ENCODE results near the gene SULT2B1. TPM values are rescaled to one million over a fixed set of nuclear protein-coding genes. Genes with fewer than 3 reads are reported as not detected.

Gene SULT2B1
- total RNA-seq, 2 donors from 2014 or later: 0.87 to 0.89 TPM

DNA sequence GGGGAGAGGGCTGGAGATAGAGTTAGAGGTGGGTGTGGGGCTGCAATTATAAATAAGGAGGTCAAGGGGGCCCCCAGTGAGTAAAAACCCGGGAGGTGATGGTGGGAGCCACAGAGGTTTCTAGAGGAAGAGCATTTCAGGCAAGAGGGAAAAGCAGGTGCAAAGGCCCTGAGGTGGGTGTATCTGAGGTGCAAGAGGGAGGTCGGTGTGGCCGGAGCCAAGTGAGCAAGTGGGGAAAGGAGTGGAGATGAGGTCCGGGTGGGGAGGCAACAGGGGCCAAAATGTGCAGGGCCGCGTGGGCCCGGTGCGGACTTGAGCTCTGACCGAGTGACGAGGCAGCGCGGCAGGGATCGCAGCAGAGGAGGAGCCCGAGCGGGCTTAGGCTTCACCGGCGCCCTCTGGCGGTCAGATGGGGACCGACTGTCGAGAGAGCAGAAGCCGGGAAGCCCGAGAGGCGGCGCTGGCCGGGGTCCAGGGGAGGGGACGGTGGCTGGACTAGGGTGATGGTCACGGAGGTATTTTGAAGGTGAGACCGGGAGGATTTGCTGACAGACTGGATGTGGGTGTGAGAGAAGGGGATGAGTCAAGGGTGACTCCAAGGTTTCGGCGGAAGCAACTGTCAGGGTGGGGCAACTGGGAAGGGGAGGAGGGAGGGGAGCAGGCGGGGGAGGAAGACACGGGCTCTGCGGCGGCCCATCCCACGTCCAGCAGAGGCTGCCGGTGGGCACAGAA is 36.9 kb downstream of the SULT2B1 start:
- DNase-seq (peak; percentile 89 to 97), ATAC-seq (peak; percentile 84)
- intact Hi-C loops (cut with DNase I, micrococcal nuclease): no loop called here

DNA sequence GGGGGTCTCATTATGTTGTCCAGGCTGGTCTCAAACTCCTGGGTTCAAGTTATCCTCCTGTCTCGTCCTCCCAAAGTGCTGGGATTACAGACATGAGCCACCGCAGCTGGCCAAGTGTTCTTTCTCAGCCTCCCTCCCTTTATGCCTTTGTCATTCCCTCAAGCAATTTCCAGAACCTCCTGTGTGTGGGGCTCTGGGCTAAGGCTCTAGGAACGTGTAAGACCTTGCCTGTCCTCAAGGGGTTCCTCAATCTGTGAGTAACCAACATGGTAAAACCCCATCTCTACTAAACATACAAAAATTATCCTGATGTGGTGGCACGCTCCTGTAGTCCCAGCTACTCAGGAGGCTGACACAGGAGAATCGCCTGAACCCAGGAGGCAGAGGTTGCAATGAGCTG is 39.0 kb downstream of the SULT2B1 start:
- ATAC-seq (no peak), DNase-seq (no peak)
- intact Hi-C loops (cut with DNase I, micrococcal nuclease): no loop called here

DNA sequence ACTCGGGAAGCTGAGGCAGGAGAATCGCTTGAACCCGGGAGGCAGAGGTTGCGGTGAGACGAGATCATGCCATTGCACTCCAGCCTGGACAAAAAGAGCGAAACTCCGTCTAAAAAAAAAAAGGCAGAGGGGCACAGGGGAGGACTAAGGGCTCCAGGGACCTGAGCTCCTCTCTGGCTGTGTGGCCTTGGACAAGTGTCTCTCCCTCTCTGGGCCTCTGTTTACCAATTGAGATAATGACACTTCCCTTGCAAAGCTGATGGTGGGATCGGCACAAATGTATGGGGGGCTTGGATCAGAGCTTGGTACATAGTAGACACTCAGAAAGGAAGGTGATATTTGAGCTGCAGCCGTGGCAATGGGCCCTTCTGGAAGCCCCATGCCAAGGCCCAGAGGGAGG is 43.2 kb downstream of the SULT2B1 start:
- ATAC-seq (no peak), DNase-seq (no peak)
- intact Hi-C loops (cut with DNase I, micrococcal nuclease): no loop called here

DNA sequence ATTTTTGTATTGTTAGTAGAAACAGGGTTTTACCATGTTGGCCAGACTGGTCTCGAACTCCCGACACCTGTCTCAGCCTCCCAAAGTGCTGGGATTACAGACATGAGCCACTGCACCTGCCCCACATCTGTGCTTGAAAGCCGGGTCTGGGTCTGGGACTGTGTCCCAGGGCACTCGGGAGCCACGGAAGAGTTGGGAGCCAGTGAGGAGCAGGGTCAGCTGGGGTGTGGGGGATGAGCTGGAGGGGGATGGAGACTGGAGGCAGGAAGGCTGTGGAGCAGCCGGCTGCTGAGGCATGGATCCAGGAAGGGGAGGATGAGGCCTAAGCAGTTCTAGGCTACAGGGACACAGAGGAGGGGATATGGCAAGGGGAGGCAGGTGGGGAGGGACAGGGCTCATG is 43.9 kb downstream of the SULT2B1 start:
- ATAC-seq: no peak
- DNase-seq: no peak
- intact Hi-C loops (cut with DNase I, micrococcal nuclease): no loop called here

DNA sequence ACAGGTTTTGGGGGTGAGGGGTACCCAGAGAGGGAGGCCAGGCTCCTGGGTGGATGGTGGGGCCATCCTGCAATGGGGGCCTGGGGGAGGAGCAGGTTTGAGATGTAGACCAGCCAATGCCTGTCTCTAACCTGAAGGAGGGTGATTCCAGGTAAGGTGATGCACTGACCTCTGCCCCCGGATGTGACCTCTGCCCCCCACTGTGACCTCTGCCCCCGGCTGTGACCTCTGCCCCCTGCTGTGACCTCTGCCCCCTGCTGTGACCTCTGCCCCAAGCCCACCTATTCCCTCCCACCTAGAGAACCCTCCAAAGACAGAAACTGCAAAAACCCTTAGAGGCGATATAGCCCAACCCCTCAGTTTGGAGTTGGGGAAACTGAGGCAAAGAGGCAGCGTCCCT is 44.3 kb downstream of the SULT2B1 start:
- ATAC-seq (no peak), DNase-seq (no peak)
- intact Hi-C loops (cut with DNase I, micrococcal nuclease): no loop called here

DNA sequence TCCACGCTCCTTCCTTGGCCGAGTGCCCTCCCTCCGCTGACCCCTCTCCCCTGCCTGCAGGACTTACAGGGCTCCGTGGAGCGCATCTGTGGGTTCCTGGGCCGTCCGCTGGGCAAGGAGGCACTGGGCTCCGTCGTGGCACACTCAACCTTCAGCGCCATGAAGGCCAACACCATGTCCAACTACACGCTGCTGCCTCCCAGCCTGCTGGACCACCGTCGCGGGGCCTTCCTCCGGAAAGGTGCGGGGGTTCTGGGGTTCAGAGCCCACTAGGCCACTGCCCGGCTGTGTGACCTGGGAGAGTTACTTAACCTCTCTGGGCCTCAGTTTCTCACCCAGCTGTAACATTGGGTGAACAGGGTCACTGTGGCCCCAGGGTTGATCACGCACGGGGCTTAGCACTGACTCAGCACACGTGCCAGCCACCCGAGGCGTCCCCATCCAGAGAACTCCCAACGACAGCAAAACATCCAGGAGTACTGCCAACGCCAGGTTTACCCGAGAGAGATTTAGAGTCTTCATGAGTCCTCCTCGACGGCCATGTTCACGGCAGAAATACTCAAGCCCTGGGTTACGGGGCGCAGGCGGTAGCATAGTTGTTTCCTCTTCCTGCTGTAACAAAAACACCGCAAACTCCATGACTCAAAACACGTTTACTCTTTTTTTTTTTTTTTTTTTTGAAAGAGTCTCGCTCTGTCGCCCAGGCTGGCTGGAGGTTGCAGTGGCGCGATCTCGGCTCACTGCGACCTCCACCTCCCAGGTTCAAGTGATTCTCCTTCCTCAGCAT is 44.9 kb downstream of the SULT2B1 start:
- DNase-seq (no peak), ATAC-seq (no peak)
- intact Hi-C loops (cut with DNase I, micrococcal nuclease): no loop called here

DNA sequence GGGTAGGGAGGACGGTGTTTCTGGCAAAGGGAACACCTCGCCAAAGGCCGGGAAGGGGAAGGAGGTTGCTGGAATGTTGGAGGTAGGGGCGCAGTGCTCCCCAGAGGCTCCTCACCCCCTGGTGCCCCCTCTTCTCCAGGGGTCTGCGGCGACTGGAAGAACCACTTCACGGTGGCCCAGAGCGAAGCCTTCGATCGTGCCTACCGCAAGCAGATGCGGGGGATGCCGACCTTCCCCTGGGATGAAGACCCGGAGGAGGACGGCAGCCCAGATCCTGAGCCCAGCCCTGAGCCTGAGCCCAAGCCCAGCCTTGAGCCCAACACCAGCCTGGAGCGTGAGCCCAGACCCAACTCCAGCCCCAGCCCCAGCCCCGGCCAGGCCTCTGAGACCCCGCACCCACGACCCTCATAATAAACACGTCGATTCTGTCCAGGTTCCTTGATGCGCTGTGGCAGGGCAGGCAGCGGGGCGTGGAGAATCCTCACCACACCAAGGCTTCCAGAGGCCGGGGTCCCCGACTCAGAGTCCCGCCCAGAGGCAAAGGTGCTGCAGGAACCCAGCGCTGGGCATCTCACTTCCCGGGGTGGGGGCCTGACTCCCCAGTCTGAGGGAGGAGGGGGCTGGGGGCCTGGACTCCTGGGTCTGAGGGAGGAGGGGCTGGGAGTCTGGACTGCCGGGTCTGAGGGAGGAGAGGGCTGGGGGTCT is 47.2 kb downstream of the SULT2B1 start:
- ATAC-seq: peak; percentile 3

DNA sequence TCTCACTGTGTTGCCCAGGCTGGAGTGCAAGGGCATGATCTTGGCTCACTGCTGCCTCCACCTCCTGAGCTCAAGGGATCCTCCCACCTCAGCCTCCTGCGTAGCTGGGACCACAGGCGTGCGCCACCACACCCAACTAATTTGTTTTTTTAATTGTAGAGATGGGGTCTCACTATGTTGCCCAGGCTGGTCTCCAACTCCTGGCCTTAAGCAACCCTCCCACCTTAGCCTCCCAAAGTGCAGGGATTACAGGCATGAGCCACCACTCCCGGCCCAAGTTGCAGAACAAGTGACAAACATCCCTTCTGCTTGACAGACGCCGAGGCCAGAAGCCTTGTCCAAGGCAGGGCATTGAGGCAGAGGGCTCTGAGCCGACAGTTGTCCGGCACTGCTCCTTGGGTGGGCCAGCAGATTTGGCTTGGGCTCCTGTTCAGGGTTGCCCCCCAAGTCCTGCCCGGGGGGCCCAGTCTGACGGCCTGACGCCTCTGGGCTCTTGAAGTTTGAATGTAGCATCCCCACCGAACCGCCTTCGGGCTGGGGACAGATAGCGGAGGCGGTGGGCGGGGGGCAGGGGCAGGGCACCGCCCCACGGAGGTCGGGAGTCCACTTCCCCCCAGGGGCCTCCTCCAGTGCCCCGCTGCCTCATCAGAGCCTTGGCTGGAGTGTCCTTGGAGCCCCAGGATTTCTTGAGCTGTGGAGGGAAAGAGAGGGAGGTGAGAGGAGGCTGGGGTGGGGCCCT is 48.9 kb downstream of the SULT2B1 start:
- intact Hi-C loops (cut with DNase I, micrococcal nuclease): no loop called here
- no peak for DNase-seq
- ATAC-seq: no peak

More for the DNA sequence above, 47.2 kb downstream of the SULT2B1 start:
- intact Hi-C loops (cut with DNase I, micrococcal nuclease): no loop called here
- no peak for DNase-seq

DNA sequence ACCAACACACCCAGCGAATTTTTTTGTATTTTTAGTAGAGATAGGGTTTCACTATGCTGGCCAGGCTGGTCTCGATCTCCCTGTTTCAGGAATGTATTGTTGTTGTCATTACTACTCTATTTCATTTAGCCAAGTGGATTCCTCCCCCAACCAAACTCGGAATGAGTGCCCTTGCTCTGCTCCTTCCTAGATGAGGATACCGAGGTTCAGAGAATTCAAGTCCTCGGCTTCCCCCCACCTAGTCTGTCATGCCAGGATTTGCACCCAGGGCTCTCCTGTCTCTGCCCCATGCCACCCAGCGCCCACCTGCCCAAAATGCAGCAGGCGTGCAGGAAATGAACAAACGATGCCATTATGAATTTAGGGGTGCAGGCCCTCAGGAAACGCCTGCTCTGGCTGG is 51.0 kb downstream of the SULT2B1 start:
- intact Hi-C loops (cut with DNase I, micrococcal nuclease): no loop called here
- no peak for ATAC-seq
- no peak for DNase-seq

DNA sequence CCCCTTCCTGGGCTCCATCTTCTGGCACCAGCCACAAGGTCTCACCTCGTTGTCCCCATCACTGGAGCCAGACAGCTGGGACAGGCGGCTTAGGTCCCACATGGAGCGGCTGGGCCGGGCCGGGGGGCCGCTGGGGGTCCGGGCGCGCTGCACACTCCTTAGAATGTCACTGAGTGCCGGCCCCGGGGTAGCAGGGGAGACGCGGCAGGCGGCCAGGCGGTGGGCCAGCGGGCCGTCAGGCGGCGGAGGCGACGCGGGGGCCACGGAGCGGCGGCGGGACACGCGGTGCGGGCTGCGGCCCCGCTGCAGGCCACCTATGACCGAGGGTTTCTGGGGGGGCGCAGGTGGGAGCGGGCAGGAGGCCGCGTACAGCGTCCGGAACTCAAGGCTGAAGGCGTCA is 51.5 kb downstream of the SULT2B1 start:
- DNase-seq (no peak), ATAC-seq (no peak)
- intact Hi-C loops (cut with DNase I, micrococcal nuclease): no loop called here

DNA sequence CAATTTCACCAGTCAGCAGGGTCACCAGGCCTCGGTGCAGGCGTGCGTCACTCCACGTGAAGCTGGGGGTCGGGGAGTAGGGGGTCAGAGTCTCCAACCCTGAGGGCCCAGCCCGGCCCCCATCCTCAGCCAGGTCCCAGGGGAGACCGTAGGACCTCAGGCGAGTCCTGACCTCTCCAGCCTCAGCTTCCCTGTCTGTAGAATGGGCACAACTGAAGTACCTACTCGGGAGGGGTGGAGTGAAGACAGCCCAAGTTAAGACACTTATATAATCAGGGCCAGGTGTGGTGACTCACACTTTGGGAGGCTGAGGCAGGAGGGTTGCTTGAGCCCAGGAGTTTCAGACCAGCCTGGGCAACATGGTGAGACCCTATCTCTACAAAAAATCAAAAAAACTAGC is 51.9 kb downstream of the SULT2B1 start:
- intact Hi-C loops (cut with DNase I, micrococcal nuclease): no loop called here
- DNase-seq (no peak), ATAC-seq (no peak)

DNA sequence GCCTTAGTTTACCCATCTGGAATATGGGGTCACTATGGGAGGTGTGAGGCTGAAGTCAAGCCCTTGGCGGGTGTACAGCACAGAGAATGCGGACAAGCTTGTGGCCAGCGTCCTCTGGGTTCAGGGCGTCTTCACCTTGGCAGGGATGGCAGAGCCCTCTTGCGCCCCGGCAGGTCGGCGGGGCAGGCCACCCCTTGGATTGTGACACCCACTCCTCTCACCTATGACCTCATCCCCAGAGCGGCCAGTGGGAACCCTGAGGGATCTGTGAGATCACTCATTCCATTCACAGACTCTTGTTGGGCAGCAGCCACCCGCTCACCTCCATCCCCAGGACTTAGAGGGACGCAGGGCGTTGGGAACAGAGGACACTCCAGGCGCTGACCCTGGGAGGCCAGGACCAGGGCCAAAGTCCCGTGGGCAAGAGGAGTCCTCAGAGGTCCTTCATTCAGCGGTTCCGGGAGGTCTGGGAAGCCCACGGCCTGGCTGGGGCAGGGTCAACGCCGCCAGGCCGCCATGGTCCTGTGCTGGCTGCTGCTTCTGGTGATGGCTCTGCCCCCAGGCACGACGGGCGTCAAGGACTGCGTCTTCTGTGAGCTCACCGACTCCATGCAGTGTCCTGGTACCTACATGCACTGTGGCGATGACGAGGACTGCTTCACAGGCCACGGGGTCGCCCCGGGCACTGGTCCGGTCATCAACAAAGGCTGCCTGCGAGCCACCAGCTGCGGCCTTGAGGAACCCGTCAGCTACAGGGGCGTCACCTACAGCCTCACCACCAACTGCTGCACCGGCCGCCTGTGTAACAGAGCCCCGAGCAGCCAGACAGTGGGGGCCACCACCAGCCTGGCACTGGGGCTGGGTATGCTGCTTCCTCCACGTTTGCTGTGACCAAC is 54.7 kb downstream of the SULT2B1 start, which contains the start of gene SPACA4:
Gene SPACA4, plus strand, starts transcription at position 280 of the 896 bp plus-strand sequence. Its CDS starts 237 bp downstream, at position 517.
- intact Hi-C loops (cut with DNase I, micrococcal nuclease): no loop called here
- DNase-seq (no peak), ATAC-seq (no peak)

DNA sequence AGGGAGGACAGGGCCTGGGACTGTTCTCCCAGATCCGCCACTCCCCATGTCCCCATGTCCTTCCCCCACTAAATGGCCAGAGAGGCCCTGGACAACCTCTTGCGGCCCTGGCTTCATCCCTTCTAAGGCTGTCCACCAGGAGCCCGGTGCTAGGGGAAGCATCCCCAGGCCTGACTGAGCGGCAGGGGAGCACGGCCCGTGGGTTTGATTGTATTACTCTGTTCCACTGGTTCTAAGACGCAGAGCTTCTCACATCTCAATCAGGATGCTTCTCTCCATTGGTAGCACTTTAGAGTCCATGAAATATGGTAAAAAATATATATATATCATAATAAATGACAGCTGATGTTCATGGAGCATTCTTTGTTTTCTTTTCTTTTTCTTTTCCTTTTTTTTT is 55.4 kb downstream of the SULT2B1 start:
- DNase-seq: no peak
- no peak for ATAC-seq
- intact Hi-C loops (cut with DNase I, micrococcal nuclease): no loop called here

DNA sequence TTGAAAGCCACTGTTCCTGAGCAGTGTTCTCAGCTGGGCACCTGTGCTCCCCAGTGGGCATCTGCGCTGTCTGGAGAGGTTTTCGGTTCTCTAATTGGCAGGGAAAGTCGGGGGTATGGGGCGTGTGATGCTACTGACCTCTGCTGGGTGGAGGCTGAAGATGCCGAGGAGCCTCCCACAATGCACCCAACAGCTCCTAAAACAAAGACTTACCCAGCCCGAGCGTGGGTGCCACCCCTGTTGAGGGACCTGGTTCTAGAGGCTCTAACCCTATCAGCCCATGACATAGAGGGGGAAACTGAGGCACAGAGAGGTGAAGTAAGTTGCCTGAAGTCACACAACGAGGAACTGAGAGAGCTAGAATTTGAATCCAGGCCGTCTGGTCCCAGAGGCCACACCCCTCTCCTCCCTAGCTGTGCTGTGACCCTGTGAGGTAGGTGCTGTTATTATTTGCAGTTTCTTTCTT is 56.9 kb downstream of the SULT2B1 start:
- intact Hi-C loops (cut with DNase I, micrococcal nuclease): no loop called here
- ATAC-seq (peak; percentile 39), DNase-seq (peak; percentile 56 to 66)

DNA sequence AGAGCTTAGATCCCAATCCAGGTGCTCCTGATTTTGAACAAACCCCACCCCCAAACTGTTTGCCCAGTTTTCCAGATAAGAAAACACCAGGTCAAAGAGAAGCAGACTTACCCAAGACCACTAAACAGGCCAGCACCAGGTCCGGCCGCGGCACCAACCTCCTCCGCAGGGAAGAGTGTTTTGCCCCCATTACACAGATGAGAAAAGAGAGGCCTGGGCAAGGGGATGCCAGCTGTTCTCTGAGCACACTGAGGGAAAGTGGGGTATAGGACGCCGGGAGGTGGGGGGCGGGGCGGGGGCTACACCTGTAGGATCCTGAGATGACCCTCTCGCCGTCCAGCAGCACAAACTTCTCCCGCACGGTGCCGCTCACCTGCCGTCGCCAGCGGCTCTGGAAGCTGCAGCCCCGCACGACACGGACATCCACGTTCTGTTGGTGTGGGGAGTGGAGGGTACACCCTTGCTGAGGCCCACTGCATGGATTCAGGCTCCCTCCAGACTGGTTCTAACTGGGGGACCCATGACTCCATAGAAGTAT is 57.7 kb downstream of the SULT2B1 start:
- ATAC-seq (no peak), DNase-seq (no peak)
- intact Hi-C loops (cut with DNase I, micrococcal nuclease): no loop called here

DNA sequence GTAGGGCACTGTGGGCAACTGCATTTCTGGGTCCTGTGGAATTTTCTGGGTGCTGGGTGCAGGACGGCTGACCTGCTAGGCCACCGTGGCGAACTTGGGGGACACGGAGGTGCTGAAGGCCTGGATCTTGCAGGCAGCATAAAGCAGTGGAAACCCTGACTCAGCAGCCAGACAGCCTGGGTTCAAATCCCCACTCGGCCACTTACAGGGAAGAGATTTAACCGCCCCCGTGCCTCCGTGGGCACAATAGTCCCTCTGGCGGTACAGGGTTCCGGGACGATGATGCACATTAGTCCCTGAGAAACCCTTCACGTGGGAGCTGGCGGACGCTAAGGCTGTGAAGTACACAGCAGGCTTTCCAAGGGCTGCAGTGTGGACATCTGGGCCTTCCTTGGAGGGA is 59.9 kb downstream of the SULT2B1 start:
- ATAC-seq: no peak
- DNase-seq: no peak
- intact Hi-C loops (cut with DNase I, micrococcal nuclease): no loop called here

DNA sequence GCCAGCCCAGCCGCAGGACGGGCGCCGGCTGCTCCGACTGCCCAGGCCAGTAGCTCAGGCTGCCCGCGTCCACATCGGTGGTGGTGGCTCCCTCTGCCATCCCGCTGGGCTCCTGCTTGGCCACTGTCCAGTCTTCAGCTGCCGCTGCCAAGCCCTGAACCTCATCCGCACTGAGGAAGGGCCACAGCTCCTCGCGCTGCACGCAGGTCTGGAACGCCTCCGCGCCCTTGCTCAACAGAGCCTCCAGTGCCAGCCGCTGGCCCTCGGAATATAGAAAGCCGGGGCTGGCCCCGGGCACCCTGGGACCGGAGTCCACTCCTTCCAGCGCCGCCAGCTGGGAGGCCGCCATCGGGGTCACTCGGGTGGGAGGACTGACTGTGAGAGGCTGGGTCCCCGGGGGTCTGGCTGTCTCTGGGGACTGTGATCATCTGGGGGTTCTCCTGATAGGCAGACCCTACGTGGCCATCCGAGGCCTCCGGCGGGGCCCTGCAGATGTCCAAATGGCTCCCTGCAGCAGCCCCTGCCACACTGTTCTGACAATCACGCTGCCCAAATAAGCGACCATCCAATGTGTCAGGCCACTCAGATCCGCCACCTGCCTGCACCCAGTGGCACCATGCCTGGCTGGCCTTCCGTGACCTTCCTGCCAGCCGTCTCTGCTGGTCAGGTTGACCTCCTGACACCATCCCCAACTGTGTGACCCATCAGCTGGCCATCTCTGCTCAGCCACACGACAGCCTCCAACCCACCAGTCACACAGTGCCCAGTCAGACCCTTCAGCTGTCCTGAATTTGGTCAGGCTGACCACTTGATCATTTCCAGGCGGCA is 61.3 kb downstream of the SULT2B1 start:
- DNase-seq: peak; percentile 67 to 77
- ATAC-seq: peak; percentile 44
- intact Hi-C loops (cut with DNase I, micrococcal nuclease): no loop called here
